Esophagus (tissue), 2 donors: Measurements from ENCODE around the gene TOGARAM2. TPM values are rescaled to one million over a fixed set of nuclear protein-coding genes. Genes with fewer than 3 reads are reported as not detected.
"Not testable (repeated sequence)": the region's sequence is repeated elsewhere in the genome, so short reads cannot be mapped to it uniquely, and the experiment has no call there.

ENCODE experiments used
- H3K27ac ChIP-seq, 2 donors: one replicate each; pipeline ENCODE4 v1.5.1; 2013; ENCODE audit warnings: low read depth in 2 of 2, mild to moderate bottlenecking in 2 of 2, inconsistent platforms in 1 of 2, low read length in 1 of 2, moderate library complexity in 1 of 2
- H3K27me3 ChIP-seq, 2 donors: one replicate each; pipeline ENCODE4 v1.6.1; 2013; ENCODE audit warnings: low read length in 2 of 2, control low read depth in 1 of 2, mild to moderate bottlenecking in 1 of 2; ENCODE audit not compliant: insufficient read depth in 2 of 2, control insufficient read depth in 1 of 2
- H3K36me3 ChIP-seq, 2 donors: one replicate each; pipeline ENCODE4 v1.6.1; 2013; ENCODE audit warnings: low read length in 1 of 2; ENCODE audit not compliant: control insufficient read depth in 2 of 2, insufficient read depth in 2 of 2
- H3K4me1 ChIP-seq, 2 donors: one replicate each; pipeline ENCODE4 v1.6.1; 2013; ENCODE audit warnings: low read length in 1 of 2; ENCODE audit not compliant: control insufficient read depth in 2 of 2, insufficient read depth in 2 of 2
- H3K4me3 ChIP-seq, 2 donors: one replicate each; pipeline ENCODE4 v1.5.1; 2013; ENCODE audit warnings: low read length in 2 of 2, mild to moderate bottlenecking in 2 of 2, low read depth in 1 of 2, moderate library complexity in 1 of 2
- H3K9me3 ChIP-seq, 2 donors: one replicate each; pipeline ENCODE4 v1.6.1; 2013; ENCODE audit warnings: mild to moderate bottlenecking in 2 of 2, low read depth in 1 of 2, low read length in 1 of 2, moderate library complexity in 1 of 2; ENCODE audit not compliant: control insufficient read depth in 2 of 2, insufficient read depth in 1 of 2
- WGBS, 2 donors: extraction: QIAGEN DNeasy Blood & Tissue Kit; methylation state at CpG; one replicate each; pipeline ENCODE4 v1.1.7; 2013; 5-methylcytosine and 5-hydroxymethylcytosine counted together
- polyA plus RNA-seq, 2 donors: library from polyadenylated mRNA; stranded (reverse); fragments of 200-250 nt; gene quantifications; one replicate each; pipeline ENCODE4 v1.2.3, GENCODE V29; 2013
- donor health status: healthy with polysubstance abuse.
- donor health status: Bipolar disorder and iron deficiency.

TOGARAM2 gene
- polyA plus RNA-seq, 2 donors: 0.42 to 1.8 TPM

DNA sequence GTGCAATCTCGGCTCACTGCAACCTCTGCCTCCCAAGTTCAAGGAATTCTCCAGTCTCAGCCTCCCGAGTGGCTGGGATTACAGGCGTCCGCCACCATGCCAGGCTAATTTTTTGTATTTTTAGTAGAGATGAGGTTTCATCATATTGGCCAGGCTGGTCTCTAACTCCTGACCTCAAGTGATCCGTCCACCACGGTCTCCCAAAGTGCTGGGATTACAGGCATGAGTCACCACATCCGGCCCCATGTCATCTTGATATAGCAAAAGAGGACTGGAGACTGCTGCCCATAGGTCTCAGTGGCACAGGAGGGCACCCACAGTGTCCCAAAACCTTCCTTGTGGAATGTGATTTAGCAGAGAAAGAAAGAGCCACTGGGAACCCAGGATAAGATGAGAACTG is 109.2 kb downstream of the TOGARAM2 start:
- H3K4me3 ChIP-seq, H3K27me3 ChIP-seq, H3K36me3 ChIP-seq, H3K9me3 ChIP-seq, H3K27ac ChIP-seq, H3K4me1 ChIP-seq: not testable (repeated sequence)
- 91 to 92% methylated on average over 7 of the region's 7 CpGs for WGBS, 2 donors

DNA sequence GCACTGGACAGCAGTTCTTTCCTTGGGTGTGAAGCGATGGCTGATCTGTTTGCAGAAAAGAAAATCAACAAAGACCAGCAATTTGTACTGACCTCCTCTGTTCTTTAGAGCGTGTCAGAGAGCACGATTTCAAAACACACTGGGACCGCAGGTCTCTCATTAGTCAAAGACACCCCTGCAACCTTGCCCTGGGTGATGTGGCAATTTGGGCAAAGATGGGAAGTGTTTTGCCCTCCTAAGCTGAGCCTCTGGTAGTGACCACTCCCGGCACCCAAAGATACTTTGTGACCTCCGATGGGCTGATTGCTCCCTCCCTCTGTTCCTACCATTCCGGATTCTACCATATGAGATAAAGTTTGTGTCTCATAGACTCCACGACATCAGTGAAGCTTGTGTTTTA is 115.9 kb downstream of the TOGARAM2 start:
- Histone ChIP-seq H3K4me3 (no peak overlapping the region), H3K36me3 (no peaks in the 10 kb centered on the region), H3K4me1 (no peaks in the 10 kb centered on the region), H3K27ac (no peak overlapping the region), H3K9me3 (no peaks in the 10 kb centered on the region), H3K27me3 (no peaks in the 10 kb centered on the region)
- 91 to 95% methylated on average over 8 of the region's 8 CpGs for WGBS, 2 donors

DNA sequence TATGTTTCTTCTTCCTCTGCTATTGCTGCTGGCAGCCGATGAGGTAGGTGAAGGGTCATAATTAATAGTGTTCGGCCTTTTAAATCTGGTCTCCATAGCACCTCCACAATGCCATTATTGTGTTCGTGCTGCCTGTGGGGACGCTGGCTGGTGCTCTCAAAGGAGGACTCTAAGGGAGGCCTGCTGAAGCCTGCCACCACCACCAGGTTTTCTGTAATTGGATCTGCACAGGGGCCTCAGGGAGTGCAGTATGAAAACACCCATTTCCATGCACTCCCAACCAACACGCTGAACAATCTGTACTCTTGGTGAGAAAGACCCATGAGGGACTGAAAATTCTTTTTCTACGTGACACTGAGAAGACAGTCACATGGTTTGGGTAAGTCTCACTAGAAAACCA is 116.5 kb downstream of the TOGARAM2 start:
- H3K4me3 ChIP-seq: no peak overlapping the region
- no peak overlapping the region for H3K27ac ChIP-seq
- no peaks in the 10 kb centered on the region for H3K9me3 ChIP-seq
- H3K4me1 ChIP-seq: no peaks in the 10 kb centered on the region
- no peaks in the 10 kb centered on the region for H3K27me3 ChIP-seq
- no peaks in the 10 kb centered on the region for H3K36me3 ChIP-seq
- WGBS, 2 donors: 55 to 67% methylated on average over 6 of the region's 6 CpGs

DNA sequence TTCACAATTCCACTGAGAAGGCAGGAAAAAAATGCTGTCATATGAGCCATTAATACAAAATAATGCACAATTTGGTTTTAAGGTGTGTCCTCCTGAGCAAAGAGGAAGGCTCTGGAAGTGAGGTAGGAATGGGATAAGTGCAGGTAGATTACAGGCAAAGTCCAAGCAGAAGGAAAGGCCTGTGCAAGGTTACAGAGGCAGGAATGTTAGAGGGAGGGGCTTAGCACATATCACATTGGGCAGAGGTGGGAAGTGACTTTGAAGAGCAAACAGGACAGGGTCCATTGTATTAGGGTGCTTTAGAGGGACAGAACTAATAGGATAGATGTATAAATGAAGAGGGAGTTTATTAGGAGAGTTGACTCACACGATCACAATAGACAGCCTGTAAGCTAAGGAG is 119.5 kb downstream of the TOGARAM2 start:
- no peaks in the 10 kb centered on the region for H3K36me3 ChIP-seq
- no peaks in the 10 kb centered on the region for H3K4me1 ChIP-seq
- no peaks in the 10 kb centered on the region for H3K27me3 ChIP-seq
- WGBS, 2 donors: 70 to 95% methylated on average over 1 of the region's 1 CpG
- no peaks in the 10 kb centered on the region for H3K9me3 ChIP-seq
- no peak overlapping the region for H3K4me3 ChIP-seq
- H3K27ac ChIP-seq: no peak overlapping the region

Other genes starting within 250 kb of the TOGARAM2 start
- gene PPP1CB, start 229.5 kb upstream of the TOGARAM2 start, polyA plus RNA-seq: 100 to 1,000 TPM; 104 to 140 TPM
- gene SPDYA, start 170.5 kb upstream of the TOGARAM2 start, polyA plus RNA-seq: under 1 TPM; 0.40 to 0.84 TPM
- gene TRMT61B, start 111.0 kb upstream of the TOGARAM2 start, polyA plus RNA-seq: 10 to 100 TPM in 1 of 2 donors, 1 to 10 TPM in 1; 9.7 to 30.7 TPM
- gene WDR43, start 86.6 kb upstream of the TOGARAM2 start, polyA plus RNA-seq: 10 to 100 TPM in 1 of 2 donors, 1 to 10 TPM in 1; 8.1 to 18.7 TPM
- under 1 TPM; 0.07 to 0.22 TPM for gene PCARE, start 93.2 kb downstream of the TOGARAM2 start, polyA plus RNA-seq
- gene CLIP4, start 134.1 kb downstream of the TOGARAM2 start, polyA plus RNA-seq: 10 to 100 TPM; 12.4 to 16.8 TPM